ENCODE measurements around the gene CHD9.
"Not testable (repeated sequence)": the region's sequence is repeated elsewhere in the genome, so short reads cannot be mapped to it uniquely, and the experiment has no call there.

Gene CHD9, protein sequence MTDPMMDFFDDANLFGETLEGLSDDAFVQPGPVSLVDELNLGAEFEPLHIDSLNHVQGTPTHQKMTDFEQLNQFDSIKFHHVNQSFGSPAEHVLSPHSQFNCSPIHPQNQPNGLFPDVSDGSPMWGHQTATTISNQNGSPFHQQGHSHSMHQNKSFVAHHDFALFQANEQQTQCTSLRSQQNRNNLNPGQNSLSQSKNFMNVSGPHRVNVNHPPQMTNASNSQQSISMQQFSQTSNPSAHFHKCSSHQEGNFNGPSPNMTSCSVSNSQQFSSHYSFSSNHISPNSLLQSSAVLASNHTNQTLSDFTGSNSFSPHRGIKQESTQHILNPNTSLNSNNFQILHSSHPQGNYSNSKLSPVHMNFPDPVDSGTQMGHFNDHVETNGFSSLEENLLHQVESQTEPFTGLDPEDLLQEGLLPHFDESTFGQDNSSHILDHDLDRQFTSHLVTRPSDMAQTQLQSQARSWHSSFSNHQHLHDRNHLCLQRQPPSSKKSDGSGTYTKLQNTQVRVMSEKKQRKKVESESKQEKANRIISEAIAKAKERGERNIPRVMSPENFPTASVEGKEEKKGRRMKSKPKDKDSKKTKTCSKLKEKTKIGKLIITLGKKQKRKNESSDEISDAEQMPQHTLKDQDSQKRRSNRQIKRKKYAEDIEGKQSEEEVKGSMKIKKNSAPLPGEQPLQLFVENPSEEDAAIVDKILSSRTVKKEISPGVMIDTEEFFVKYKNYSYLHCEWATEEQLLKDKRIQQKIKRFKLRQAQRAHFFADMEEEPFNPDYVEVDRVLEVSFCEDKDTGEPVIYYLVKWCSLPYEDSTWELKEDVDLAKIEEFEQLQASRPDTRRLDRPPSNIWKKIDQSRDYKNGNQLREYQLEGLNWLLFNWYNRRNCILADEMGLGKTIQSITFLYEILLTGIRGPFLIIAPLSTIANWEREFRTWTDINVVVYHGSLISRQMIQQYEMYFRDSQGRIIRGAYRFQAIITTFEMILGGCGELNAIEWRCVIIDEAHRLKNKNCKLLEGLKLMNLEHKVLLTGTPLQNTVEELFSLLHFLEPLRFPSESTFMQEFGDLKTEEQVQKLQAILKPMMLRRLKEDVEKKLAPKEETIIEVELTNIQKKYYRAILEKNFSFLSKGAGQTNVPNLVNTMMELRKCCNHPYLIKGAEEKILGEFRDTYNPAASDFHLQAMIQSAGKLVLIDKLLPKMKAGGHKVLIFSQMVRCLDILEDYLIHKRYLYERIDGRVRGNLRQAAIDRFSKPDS (N-terminal part only)

DNA sequence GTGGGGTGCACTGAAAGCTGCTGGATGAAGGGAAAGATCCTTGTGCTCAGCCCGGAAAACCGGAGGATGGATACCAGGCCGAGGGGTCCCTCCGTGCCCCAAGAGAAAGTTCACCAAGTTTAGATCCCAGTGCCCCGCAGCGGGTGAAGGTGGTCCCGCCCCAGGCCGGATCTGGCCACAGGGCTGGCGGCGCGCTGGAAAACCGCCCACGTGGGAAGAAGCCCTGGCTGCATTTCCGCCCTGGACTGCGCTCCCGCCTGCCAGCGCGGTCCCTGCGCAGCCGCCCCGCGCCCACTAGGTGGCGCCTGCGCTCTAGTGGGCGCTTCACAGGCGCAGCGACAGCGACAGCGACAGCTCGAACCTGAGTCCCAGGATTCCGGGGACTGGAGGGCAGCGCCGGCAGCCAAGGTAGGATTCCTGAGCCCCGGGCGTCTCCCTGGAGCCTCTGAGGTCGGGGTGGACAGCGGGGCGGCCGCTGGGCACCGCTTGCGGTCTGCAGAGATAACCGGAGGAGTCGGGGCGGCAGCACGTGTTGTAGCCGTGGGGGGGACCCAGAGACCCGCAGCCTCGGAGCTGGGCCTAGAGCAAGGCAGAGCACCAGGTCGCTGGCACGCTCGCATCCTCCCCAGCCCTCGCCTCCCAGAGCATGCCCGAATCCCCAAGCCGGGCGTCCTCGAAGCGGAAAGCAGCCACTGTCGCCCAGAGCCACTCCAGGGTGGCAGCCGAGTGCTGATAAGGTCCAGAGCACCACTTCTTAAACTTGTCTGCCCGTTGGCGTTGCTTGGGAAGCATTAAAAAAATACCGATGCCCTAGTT is at the start of gene CHD9:
CHD9 (plus strand) TSS at position 322 of the 816 bp plus-strand sequence. CDS start 101,099 bp downstream, outside the sequence.
- DNase-seq (ENCODE audit: low read depth) = peak; percentile 61

DNA sequence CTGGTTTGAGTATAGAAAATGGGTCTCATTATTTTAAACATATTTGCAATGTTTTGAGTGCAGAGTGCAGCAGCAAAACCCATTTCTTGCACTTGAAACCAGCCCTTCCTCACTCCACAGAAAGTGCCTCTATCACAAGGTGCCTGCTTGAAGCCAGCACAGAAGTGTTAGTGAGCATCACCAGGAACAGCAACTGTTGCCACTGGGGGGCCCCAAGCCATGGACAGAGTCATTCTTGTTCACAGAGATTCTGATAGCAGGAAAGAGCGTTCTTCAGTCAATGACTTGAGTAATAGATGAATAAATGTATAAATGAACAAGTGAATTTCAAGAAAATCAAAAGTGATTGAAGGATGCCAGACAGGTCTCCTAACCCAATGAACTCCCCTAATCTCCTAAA is 47.7 kb upstream of the CHD9 start:
- no peak for DNase-seq (ENCODE audit: low read depth)

DNA sequence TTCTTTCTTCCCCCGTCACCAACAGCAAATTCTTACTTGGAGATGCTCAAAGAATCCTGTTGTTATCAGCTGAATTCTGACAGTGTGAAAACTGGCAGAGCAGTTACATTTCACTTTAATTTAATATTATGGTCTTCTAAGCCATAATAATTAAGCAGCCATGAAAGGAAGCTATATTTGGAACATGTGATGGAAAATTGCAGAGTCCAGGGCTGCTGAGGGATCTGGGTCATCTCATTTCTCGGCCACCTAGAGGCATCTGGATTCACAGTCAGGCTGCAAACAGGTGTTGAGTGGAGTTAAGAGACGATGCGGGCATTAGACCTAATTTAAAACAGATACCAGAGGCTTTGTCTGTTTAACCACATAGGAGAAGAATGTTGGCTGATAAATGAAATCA is 40.5 kb upstream of the CHD9 start:
- DNase-seq (ENCODE audit: low read depth) = no peak

DNA sequence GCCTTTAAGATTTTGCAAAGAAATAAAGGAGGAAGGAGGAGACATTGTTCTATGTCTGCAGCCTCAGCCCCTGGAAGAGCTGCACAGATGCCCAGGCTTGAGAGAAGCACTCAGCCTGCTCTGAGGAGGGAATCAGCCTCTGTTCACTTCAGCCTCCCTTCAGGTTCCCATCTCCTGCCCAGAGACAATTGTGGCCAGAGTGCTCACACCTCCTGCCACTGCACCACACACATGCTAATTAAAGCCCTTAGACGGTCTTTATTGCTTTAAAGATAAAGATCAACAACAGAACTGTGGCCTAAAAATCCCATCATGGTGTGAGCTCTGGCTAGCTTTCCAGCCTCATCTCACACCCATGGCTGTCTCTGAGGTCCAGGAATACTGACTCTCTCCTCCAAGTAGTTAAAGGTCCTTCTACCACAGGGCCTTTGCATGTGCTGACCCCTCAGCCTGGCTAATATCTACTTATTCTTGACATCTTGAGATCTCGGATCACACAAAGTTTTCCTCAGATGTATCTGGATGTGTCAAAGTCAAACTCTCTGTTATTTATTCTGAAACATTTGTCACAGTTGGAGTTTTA is 35.9 kb upstream of the CHD9 start:
- no peak for DNase-seq (ENCODE audit: low read depth)

DNA sequence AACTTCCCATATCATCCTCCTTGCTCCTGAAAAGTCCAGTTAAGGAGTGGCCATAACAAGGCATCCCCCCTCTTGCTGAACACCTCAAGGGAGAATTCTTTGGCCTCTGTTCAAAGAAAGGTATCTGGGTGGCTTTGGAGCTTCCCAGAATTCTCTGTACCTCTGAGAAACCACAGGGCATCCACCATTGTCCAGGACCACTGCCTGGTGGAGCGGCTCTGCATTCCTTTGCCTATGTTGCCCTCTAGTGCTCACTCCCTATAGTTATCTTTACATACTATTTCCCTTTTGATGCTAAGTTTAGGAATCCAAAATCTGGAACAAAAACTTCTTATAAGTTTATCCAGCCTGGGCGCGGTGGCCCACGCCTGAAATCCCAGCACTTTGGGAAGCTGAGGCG is 32.4 kb upstream of the CHD9 start:
- no peak for DNase-seq (ENCODE audit: low read depth)

DNA sequence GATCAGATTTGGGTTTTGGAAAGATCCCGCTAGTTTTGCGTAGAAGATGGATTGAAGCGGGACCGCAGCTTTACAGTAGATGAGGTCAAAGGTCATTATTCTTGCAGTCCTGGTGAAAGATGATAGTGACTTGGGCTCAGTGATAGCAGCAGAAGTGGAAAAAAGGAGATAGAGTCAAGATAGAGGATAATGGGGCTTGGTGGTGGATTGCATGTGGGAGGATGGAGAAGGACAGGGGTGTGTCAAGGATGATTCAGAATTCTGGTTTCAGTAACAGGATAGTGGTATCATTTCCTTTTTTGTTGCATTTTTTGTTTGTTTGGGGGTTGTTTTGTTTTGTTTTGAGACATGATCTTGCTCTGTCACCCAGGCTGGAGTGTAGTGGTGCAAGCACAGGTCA is 30.7 kb upstream of the CHD9 start:
- DNase-seq (ENCODE audit: low read depth) = no peak

DNA sequence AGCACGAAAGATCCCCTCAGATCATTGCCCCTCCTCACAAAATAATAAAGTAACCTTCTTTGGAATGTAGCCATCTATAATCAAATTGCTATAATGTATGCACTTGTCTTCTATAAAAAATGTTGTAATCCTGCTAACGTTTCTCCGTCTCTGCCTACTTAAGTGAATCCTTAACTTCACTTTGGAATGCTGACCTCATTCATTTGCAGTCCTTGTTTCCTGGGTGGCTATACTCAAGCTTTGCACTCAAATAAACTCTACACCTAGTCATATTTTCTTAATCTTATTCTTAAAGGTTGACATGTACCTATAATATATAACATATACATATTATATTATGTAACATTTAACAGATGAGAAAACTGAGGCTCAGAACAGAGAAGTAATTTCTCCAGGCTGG is 24.8 kb upstream of the CHD9 start:
- no peak for DNase-seq (ENCODE audit: low read depth)

DNA sequence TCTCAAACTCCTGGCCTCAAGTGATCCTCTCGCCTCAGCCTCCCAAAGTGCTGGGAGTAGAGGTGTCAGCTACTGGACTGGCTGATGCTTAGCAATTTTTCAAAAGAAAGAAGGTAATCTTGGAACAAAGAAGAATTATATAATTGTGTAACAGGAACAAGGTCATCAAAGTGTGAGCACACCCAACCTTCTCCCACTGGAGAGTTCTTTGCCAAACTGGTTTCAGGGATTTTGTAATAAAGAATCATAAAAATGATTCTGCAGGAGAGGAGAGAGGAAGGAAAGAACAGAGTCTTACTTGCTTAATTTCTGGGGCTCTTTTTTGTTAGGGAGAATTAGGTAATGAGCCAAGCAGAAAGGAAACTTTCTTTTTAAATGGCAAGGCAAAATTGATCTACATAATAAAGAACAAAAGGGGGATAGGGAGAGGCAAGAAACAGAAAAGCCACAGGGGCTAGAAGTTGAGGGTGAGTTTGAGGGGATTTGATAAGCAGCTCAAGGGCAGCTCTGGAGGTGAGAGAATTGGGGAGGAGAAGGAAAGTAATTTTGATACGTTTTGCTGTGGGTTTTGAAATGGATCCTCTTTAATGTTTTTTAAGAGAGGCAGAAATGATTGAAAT is 23.4 kb upstream of the CHD9 start:
- DNase-seq (ENCODE audit: low read depth) = no peak

DNA sequence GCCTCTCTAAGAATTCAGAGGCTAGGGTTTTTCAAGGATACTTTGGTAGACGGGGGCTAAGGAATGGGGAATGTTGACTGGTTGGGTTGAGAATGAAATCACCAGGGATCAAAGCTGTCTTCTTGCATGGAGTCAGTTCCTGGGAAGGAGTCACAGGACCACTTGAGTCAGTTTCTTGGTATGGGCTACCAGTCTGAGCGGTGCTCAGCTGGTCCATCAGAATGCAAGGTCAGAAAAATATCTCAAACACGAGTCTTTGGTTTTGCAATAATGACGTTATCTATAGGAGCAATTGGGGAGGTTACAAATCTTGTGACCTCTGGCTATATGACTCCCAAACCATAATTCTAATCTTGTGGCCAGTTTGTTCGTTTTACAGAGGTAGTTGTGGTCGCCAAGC is 20.5 kb upstream of the CHD9 start:
- DNase-seq (ENCODE audit: low read depth) = no peak

DNA sequence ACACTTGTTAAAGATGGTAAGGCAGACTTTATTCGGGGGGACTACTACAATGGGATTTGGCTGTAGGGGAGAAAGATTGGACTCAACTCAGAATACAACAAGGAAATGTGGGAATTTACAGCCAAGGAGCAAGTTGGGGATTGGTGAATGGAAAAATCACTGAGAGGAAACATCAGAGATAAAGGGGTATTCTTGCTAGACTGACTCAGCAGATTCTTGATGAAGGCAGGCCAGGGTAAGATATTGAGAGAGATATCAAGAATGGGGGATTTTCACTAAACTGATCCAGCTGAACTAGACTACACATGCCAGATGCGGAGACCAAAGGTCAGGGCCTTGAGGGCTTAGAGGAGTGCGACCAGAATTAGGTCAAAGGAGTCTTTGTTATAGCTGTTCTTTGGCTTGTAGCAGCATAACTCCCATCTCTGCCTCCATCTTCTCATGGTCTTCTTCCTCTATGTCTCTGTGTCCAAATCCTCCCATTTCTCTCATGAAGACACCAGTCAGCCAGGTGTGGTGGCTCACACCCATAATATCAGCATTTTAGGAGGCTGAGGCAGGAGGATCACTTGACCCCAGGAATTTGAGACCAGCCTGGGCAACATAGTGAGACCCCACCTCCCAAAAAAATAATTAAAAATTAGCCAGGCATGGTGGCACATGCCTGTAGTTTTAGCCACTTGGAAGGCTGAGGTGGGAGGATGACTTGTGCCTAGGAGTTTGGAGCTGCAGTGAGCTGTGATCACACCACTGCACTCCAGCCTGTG is 19.4 kb upstream of the CHD9 start:
- no peak for DNase-seq (ENCODE audit: low read depth)

DNA sequence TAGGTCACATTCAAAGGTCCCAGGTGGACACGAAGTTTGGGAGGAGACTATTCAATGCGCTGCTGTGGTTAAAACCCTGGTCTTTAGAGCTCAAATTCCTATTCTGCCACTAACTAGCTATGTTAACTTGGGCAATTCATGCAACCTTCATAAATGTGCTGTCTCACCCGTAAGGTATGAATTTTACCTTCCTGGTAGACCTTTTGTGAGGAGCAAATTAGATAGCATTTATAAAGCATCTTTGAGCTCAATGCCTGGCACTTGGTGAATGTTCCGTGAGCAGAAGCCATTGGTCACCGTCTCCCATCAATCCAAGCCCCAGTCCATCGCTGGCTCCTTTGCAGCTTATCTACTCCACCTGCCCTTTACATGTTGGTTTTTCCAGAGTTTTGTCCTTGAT is 18.7 kb upstream of the CHD9 start:
- no peak for DNase-seq (ENCODE audit: low read depth)

DNA sequence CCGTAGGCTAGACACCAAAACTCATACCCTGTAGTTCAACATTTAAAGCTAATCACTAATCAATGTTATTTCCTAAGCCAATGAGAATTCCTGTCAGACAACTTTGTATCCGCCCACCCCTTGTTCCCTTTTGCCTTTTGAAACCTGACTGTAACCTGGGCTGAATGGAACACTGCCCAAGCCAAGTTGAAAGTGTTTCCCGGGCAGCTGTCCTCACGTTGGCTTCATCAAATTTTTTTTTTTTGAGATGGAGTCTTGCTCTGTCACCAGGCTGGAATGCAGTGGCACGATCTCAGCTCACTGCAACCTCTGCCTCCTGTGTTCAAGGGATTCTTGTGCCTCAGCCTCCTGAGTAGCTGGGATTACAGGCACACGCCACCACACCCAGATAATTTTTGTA is 18.1 kb upstream of the CHD9 start:
- not testable (repeated sequence) for DNase-seq (ENCODE audit: low read depth)

DNA sequence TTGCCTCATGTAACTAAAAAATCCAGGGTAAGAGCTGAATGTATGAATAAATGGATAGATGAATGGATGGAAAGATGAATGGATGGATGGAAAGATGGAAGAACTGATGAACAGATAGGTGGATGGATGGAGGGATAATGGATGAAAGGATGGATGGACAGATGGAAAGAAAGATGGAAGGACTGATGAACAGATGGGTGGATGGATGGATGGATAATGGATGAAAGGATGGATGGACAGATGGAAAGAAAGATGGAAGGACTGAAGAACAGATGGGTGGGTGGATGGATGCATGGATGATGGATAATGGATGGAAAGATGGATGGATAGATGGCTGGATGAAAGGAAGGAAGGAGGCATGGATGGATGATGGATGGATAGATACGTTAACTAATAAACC is 14.0 kb upstream of the CHD9 start:
- no peak for DNase-seq (ENCODE audit: low read depth)

DNA sequence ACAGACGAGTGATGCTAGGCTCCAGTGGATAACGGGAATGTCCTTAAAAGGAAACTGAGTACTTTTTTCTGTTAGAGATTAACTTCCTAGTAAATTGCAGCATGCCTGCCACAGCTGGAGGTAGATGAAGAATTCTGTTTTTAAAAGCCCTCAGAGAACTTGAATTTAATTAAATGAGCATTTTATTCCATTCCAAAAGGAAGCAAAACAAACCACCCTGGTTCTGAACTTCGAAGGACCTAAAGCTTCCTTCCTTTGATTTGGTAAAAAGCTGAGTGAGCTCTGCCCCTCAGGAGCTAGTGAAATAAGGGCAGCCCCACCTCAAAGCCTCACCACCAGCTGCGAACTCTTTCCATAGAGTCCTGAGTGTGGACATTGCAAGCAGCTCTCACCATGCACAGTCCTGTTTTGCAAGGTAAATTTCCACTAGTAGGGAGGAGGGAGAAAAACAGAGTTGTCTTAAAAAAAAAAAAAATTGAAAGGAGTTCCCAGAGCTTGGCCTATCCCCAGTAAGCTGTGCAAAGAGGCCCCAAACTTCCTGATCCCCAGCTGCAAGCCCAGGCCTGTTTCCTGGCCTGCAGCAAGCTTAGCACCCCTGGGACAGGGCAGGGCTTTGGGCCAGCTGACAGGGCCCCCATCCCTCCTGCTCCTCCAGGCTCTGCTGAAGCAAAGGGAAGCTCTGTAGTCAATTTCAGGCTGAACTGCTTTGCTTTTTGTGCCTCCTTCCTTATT is 13.3 kb upstream of the CHD9 start:
- no peak for DNase-seq (ENCODE audit: low read depth)

DNA sequence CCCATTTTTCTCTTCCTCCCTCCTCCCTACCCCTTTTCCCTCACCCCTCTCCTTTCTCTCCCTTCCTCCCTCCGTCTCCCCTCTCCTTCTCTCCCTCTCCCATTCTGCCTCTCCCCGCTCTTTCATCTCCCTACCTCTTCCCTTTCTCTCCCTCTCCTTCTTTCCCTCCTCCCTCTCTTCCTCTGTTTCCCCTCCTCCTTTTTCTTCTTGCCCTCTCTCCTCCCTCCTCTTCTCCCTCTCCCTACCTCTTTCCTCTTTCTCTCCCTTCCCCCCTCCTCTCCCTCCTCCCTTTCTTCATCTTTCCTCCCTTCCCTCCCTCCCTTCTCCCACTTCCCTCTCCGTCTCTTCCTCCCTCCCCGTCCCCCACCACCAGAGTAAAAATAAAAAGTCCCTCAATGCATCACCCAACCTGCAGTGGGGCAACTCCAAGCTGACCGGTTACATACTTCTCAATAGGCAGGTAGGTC is 12.5 kb upstream of the CHD9 start:
- DNase-seq (ENCODE audit: low read depth) = no peak

DNA sequence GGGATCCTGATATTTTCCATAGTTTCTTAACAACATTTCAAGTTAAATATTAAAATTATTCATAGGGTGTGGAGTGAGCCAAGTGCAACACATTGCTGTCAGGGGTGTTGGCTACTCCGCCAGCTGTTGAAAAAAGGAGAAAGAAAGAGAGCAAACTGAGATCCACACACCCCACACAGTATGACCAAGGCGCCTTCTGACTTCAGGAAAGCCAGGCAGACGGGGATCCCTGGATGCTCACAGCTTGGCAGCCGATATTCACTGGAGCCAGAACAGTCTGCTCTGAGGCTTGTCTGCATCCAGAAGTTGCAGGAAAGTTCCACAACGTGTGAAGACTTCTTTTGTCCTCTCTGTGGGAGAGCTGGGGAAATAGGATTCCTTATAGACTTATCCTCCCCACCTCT is 11.4 kb upstream of the CHD9 start:
- no peak for DNase-seq (ENCODE audit: low read depth)

DNA sequence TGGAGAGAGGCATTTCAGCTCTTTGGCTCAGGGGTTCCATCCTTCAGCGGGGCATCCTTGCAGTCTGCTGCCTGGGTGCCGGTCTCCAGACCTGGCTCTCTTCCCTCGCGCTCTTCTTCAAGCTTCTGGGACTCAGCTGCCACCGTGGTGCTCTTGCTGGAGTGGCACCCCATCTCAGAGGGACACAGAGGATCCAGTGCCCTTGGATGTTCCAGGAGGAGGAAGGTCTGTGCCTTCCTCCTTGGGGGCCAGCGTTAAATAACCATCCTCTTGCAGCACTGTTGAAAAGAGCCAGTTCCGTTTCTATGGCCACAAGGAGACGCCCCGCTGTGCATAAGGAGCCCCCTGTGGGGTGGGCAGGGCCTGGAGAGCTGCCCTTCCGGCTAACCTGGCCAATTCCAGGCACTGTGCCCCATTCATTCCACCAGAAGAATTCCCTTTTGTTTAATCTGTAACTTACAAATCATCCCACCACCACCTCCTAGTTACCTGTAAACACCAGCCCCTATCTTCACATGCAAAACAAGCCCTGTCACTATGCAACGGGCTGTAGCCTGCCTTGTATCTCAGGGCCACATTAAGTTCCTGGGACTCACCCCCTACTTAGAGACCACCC is 10.7 kb upstream of the CHD9 start:
- DNase-seq (ENCODE audit: low read depth) = no peak

DNA sequence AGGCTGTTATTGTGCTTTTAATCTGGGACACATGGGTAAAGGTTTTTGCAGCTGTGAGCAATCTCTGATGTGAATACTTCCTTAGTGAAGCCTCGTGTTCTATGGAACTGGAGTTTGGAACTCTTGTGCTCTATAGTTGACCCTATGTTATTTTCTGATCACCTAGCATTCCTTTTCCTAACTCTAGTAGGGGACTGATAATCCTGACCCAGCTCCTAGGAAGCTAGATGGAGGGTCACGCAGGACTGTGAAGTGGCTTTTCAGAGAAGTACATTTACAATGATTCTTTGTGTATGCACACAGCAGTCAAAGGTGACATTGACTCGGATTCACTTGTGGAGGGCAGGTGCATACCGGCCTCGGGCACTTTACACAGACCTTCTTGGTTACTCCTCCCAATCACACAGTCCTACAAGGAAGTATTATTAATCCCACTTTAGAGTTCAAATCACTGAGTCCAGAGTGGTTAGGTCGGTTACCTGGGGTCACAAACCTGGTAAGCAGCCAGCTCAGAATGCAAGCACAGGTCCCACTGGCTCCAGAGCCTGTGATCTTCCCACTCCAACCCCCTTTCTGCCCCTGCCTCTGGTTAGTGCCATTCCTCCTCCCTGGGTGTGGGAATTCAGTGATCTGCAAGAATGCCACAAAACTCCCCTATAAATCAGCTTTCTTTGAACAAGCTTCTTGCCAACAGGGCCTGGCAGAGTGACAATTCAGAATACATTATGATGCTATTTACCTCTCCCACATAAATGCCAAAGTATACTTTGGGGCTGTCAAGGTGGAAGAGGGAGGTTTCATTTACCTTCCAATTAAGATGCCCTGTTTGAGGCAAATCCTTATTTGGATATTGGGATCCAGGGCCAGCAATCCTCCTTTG is 9.2 kb upstream of the CHD9 start:
- no peak for DNase-seq (ENCODE audit: low read depth)
